GM23338 (cell line): Measurements from ENCODE around the gene DGKE.

Source experiments
- CREB1 ChIP-seq: fragments of 250-450 bp; sonication (Bioruptor Pico); IDR thresholded peaks from 2 replicates; pipeline ENCODE4 v1.5.0; 2020; ENCODE audit warnings: low read depth, mild to moderate bottlenecking, moderate library complexity
- CTCF ChIP-seq, 2 experiments: fragments of 200-600 bp in 1 of 2; sonication (generic) in 1 of 2; conservative IDR thresholded peaks; 2 replicates each; pipeline versions ENCODE4 v1.5.1 to v1.6.1; 2016 to 2017; ENCODE audit warnings: antibody characterized with exemption in 2 of 2, low read depth in 2 of 2, mild to moderate bottlenecking in 2 of 2, moderate library complexity in 1 of 2
- ETS1 ChIP-seq: IDR thresholded peaks from 2 replicates; pipeline ENCODE4 v1.6.1; 2016; ENCODE audit warnings: antibody characterized with exemption
- EZH2 ChIP-seq: fragments of 200-600 bp; sonication (generic); IDR thresholded peaks from one replicate; pipeline ENCODE4 v1.8.0; 2017; ENCODE audit warnings: antibody characterized with exemption, mild to moderate bottlenecking, low read depth; ENCODE audit not compliant: unreplicated experiment
- JUNB ChIP-seq: IDR thresholded peaks from one replicate; pipeline ENCODE4 v1.6.1; 2016; ENCODE audit warnings: antibody characterized with exemption; ENCODE audit not compliant: unreplicated experiment
- POLR2AphosphoS5 ChIP-seq: IDR thresholded peaks from 2 replicates; pipeline ENCODE4 v1.6.1; 2016; ENCODE audit warnings: antibody characterized with exemption, low read depth
- REST ChIP-seq: IDR thresholded peaks from one replicate; pipeline ENCODE4 v1.6.1; 2018; ENCODE audit warnings: antibody characterized with exemption; ENCODE audit not compliant: unreplicated experiment
- ZNF331 ChIP-seq: fragments of 250-450 bp; sonication (Bioruptor Pico); IDR thresholded peaks from 2 replicates; pipeline ENCODE4 v1.5.0; 2020; ENCODE audit warnings: low read depth, mild to moderate bottlenecking, moderate library complexity

- no peak for TF ChIP-seq CTCF (conservative IDR thresholded peaks at IDR 0.05; ENCODE audit: low read depth in 2 of 2)
- TF ChIP-seq POLR2AphosphoS5 = no peak
- no peak for TF ChIP-seq EZH2
- no peak for TF ChIP-seq REST
- no peak for TF ChIP-seq JUNB
- no peak for TF ChIP-seq ETS1
- TF ChIP-seq ZNF331 (CRISPR knock-in tag) = no peak
- no peak for TF ChIP-seq CREB1 (CRISPR knock-in tag)
These were observed 46.9 kb upstream of the DGKE start for GRCh38 chr17:56786989-56787482.
